ENCODE results near the gene NTRK1. TPM values are rescaled to one million over a fixed set of nuclear protein-coding genes. Genes with fewer than 3 reads are reported as not detected.

The NTRK1 gene
- total RNA-seq, 1 donor from 2014 or later, result not detected

- Mint-ChIP-seq H3K36me3 (ENCODE audit: unreplicated experiment) (peaks cover 2% of the 10 kb centered on the region), H3K4me1 (ENCODE audit: unreplicated experiment) (peaks cover 14% of the 10 kb centered on the region), H3K9me3 (ENCODE audit: unreplicated experiment) (no peaks in the 10 kb centered on the region), H3K27me3 (ENCODE audit: unreplicated experiment) (peaks cover 41% of the 10 kb centered on the region), H3K27ac (ENCODE audit: unreplicated experiment) (no peak overlapping the region), H3K4me3 (ENCODE audit: unreplicated experiment) (no peak overlapping the region)
- TF ChIP-seq, protein P1, sequence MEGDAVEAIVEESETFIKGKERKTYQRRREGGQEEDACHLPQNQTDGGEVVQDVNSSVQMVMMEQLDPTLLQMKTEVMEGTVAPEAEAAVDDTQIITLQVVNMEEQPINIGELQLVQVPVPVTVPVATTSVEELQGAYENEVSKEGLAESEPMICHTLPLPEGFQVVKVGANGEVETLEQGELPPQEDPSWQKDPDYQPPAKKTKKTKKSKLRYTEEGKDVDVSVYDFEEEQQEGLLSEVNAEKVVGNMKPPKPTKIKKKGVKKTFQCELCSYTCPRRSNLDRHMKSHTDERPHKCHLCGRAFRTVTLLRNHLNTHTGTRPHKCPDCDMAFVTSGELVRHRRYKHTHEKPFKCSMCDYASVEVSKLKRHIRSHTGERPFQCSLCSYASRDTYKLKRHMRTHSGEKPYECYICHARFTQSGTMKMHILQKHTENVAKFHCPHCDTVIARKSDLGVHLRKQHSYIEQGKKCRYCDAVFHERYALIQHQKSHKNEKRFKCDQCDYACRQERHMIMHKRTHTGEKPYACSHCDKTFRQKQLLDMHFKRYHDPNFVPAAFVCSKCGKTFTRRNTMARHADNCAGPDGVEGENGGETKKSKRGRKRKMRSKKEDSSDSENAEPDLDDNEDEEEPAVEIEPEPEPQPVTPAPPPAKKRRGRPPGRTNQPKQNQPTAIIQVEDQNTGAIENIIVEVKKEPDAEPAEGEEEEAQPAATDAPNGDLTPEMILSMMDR (IDR thresholded peaks at IDR 0.05), result no peak
- no peak for DNase-seq (ENCODE audit: extremely low spot score, unreplicated experiment)
Measured at GRCh38 chr1:156865865-156866248, 5.2 kb downstream of the NTRK1 start.

DNA sequence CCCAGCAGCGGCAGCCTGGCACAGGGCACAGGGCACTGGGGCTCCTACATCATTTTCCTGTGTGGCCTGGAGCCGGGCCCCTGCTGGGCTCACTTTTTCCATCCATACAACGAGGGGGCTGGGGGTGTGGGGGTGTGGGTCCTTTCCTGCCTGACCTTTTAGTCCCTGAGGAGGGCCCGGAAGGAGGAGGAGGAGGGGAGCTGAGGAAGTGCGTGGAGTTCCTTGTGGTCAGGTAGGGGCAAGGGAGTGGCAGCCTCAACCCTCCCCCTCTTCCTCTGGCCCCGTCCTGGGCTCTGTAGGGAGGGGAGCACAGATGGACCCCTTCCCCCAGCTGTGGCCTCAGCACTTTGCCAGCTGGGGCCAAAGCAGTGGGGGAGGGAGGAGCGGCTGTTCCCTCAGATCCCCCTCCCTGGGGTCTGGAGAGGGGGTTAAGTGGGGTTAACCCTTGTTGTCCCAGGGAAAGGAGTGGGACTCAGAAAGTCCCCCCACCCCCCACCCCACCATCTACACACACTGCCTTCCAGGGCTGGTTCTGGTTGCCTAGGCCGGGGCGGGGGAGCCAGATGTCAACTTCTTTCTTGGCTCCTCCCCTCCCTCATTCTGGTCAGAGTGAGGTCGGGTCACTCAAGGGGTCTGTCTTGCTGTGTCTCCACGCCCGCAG is 5.7 kb downstream of the NTRK1 start:
- no peak for DNase-seq (ENCODE audit: extremely low spot score, unreplicated experiment)
- H3K27me3 Mint-ChIP-seq (ENCODE audit: unreplicated experiment), result peaks cover 37% of the 10 kb centered on the region
- H3K36me3 Mint-ChIP-seq (ENCODE audit: unreplicated experiment), result peaks cover 2% of the 10 kb centered on the region
- H3K27ac Mint-ChIP-seq (ENCODE audit: unreplicated experiment), result no peak overlapping the region
- H3K4me3 Mint-ChIP-seq (ENCODE audit: unreplicated experiment), result no peak overlapping the region
- H3K4me1 Mint-ChIP-seq (ENCODE audit: unreplicated experiment), result peaks cover 18% of the 10 kb centered on the region
- H3K9me3 Mint-ChIP-seq (ENCODE audit: unreplicated experiment), result no peaks in the 10 kb centered on the region
- TF ChIP-seq, protein P1 (IDR thresholded peaks at IDR 0.05), result no peak

GRCh38 chr1:156868341-156868740 is 7.7 kb downstream of the NTRK1 start:
- no peak overlapping the region for H3K4me3 Mint-ChIP-seq (ENCODE audit: unreplicated experiment)
- TF ChIP-seq, protein P1 (IDR thresholded peaks at IDR 0.05), result no peak
- H3K27me3 Mint-ChIP-seq (ENCODE audit: unreplicated experiment), result peaks cover 24% of the 10 kb centered on the region
- H3K9me3 Mint-ChIP-seq (ENCODE audit: unreplicated experiment), result no peaks in the 10 kb centered on the region
- peaks cover 15% of the 10 kb centered on the region for H3K4me1 Mint-ChIP-seq (ENCODE audit: unreplicated experiment)
- no peak for DNase-seq (ENCODE audit: extremely low spot score, unreplicated experiment)
- no peak overlapping the region for H3K27ac Mint-ChIP-seq (ENCODE audit: unreplicated experiment)
- H3K36me3 Mint-ChIP-seq (ENCODE audit: unreplicated experiment), result peaks cover 2% of the 10 kb centered on the region

GRCh38 chr1:156869455-156869854 is 8.8 kb downstream of the NTRK1 start:
- Mint-ChIP-seq H3K27me3 (ENCODE audit: unreplicated experiment) (peaks cover 18% of the 10 kb centered on the region), H3K27ac (ENCODE audit: unreplicated experiment) (no peak overlapping the region), H3K9me3 (ENCODE audit: unreplicated experiment) (no peaks in the 10 kb centered on the region), H3K4me1 (ENCODE audit: unreplicated experiment) (peaks cover 15% of the 10 kb centered on the region), H3K4me3 (ENCODE audit: unreplicated experiment) (no peak overlapping the region), H3K36me3 (ENCODE audit: unreplicated experiment) (no peaks in the 10 kb centered on the region)
- TF ChIP-seq, protein P1 (IDR thresholded peaks at IDR 0.05), result no peak
- DNase-seq (ENCODE audit: extremely low spot score, unreplicated experiment), result no peak

DNA sequence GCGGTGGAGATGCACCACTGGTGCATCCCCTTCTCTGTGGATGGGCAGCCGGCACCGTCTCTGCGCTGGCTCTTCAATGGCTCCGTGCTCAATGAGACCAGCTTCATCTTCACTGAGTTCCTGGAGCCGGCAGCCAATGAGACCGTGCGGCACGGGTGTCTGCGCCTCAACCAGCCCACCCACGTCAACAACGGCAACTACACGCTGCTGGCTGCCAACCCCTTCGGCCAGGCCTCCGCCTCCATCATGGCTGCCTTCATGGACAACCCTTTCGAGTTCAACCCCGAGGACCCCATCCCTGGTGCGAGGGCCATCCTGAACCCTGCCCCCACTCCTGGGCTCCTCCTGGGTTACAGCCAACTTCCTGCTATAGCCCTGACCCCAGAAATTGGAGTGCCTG is 13.0 kb downstream of the NTRK1 start:
- Mint-ChIP-seq H3K27me3 (ENCODE audit: unreplicated experiment) (peaks cover 22% of the 10 kb centered on the region), H3K27ac (ENCODE audit: unreplicated experiment) (no peak overlapping the region), H3K9me3 (ENCODE audit: unreplicated experiment) (no peaks in the 10 kb centered on the region), H3K4me3 (ENCODE audit: unreplicated experiment) (no peak overlapping the region), H3K36me3 (ENCODE audit: unreplicated experiment) (no peaks in the 10 kb centered on the region), H3K4me1 (ENCODE audit: unreplicated experiment) (peaks cover 15% of the 10 kb centered on the region)
- TF ChIP-seq, protein P1 (IDR thresholded peaks at IDR 0.05), result no peak
- no peak for DNase-seq (ENCODE audit: extremely low spot score, unreplicated experiment)

Measured in osteocyte (in vitro differentiated cells).